A204.1 (cell line): ENCODE measurements around the gene MED15.
"Not testable (repeated sequence)": the region's sequence is repeated elsewhere in the genome, so short reads cannot be mapped to it uniquely, and the experiment has no call there.

ENCODE experiments used
- FAIRE-seq: peaks from 2 replicates; lab custom pipeline; 2012; peaks lifted over from hg19 to GRCh38; lab: Jason Lieb, UNC

Gene MED15

DNA sequence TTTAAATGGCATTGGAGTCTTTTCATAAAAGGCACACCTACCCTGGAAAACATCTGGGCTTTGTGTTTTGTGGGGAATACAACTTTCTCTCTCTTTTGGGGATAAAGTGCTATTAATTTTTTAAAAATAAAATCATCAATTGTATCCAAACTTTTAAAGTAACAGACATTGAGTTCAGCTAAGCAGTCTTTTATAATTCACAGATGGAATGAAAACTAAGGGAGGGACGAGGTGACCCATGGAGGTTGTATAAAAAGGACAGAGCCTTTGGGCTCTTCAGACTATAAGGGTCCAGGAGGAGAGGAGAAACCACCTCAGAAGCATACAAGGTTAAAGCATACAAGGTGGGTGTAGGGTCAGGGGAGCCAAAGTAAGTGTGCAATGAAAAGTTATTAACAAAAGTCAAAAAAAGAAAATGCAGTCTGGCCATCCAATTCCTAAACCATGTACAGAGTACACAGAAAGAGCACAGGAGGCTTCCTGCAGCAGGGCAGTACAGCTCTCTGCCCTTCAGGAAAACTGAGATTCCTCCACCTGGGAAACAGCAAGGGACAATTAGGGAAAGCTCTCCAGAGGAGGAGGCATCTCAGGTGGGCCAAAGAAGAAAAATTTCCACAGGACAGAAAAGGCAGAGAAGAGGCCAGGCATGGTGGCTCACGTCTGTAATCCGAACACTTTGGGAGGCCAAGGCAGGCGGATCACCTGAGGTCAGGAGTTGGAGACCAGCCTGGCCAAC lies 22.3 kb upstream of the MED15 start:
- no peak for FAIRE-seq

GRCh38 chr22:20486229-20486628 lies 21.2 kb upstream of the MED15 start:
- no peak for FAIRE-seq

DNA sequence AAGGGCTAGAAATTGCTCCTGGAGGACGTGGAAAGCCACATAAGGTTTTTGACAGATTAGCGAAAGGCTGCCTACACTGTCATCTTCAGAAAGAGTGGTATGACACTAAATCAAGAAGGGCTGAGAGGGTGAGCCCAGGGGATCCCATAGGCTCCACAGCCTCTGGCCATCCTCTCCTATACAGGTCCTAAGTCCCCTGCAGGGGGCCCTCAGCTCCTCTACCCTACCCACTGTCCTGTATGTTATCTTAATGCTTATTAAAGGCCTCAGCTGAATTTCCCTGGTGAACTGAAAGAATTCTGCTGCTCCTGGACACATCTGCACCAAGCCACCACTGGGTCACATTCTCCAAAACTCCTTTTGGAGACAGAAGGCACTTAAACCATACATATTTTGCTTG lies 19.7 kb upstream of the MED15 start:
- no peak for FAIRE-seq

DNA sequence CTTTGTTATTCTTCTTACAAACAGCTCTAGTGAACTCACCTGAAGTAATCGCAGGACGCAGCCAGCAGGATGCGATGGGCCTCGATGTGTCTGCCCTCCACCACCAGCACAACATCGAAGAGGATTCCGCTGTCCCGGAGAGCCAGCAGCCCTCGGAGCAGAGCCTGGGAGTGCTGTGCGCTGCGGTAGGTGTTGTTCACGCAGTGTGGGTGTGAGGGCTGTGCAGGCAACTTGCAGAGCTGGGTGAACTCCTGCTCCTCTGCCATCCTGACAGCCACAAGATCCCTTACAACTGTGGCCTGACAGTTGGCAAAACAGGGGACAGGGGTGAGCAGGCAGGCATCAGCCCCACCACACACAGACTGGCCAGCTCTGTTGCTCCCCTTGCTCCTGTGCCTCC lies 18.5 kb upstream of the MED15 start:
- FAIRE-seq, result no peak

DNA sequence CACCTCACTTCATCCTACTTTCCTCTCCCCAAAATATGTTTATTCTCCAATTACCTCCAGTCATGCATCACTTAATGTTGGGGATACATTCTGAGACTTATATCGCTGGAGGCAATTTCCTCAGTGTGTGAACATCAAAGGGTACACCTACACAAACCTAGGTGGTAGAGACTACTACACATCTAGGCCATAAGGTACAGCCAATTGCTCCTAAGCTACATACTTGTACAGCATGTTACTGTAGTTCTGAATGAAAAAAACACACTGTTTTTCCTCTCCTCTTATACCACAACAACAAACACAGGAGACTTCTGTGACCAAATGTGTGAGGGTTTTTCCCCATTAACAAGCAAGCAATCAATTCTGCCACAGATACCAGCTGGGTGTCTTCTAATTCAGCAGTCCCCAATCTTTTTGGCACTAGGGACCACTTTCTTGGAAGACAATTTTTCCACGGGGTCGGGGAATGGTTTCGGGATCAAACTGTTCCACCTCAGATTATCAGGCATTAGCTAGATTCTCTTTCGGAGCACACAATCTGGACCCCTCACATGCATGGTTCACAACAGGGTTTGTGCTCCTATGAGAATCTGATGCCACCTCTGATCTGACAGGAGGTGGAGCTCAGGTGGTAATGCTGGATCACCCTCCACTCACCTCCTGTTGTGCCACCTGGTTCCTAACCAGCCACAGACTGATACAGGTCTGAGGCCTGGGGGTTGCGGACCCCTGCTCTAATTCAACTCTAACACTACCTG lies 17.0 kb upstream of the MED15 start:
- FAIRE-seq, result no peak

GRCh38 chr22:20490941-20491307 lies 16.5 kb upstream of the MED15 start:
- no peak for FAIRE-seq

GRCh38 chr22:20491346-20491745 lies 16.1 kb upstream of the MED15 start:
- FAIRE-seq, result no peak

DNA sequence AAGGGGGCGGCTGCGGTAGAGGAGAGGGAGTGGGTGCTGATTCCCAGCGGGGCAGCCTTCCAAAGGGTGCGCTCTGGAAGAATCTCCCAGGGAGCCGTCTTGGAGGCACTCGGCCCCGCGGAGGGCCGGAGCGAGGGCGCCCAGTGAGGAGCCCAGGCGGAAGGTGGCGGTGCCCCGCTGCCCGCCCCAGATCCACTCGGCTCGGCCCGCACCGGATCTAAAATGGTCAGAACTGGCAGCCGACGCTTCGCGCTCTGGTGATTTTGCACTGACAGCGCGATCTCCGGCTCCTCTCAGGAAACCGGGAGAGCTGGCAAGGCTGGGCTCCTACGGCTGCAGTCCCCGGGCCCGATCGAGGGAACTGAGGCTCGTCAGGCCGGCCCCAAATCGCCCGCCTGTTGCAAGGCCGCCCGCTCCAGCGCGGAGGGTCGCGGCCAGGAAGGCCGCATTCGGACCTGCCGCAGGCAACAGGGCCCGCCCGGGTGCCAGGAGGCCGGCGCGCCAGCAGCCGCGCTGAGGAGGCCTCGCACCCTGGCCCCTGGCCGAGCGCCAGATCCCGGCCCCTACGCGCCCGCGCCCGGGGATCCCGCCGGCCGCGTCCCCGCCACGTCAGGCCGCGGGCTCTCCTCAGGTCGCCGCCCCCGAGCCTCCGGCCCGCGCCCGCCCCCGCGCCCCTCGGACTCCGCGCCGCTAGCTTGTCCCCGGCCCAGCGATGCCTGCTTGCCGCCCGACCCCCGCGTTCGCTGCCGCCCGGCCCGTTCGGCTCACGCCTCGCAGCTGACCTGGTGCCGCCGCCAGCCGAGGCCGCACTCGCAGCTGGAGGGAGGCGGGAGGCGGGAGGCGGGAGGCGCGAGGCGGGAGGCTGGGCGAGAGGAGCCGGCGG lies 12.2 kb upstream of the MED15 start, which contains the start of gene KLHL22:
Gene KLHL22, minus strand, starts transcription at position 818 of the 883 bp plus-strand sequence. CDS start 6,584 bp downstream, outside the sequence.
- no peak for FAIRE-seq

GRCh38 chr22:20495861-20496681 lies 11.3 kb upstream of the MED15 start:
- no peak for FAIRE-seq

GRCh38 chr22:20497426-20497825 lies 10.0 kb upstream of the MED15 start:
- no peak for FAIRE-seq

DNA sequence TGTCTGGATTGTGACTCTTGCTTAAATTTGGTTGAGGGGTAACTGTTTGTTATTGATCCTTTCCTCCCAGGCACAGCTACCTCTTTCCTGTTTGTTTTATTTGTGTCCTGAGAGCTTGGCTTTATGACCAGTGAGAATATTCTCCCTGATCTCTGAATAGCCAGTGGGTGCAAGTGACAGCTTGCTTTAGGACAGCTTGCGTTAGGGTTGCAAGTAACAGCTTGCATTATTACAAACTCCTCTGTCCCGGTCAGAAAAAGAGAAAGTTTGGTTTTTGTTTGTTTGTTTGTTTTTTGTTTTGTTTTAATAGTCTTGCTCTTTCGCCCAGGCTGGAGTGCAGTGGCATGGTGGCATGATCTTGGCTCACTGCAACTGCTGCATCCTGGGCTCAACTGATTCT lies 8.5 kb upstream of the MED15 start:
- FAIRE-seq, result no peak

DNA sequence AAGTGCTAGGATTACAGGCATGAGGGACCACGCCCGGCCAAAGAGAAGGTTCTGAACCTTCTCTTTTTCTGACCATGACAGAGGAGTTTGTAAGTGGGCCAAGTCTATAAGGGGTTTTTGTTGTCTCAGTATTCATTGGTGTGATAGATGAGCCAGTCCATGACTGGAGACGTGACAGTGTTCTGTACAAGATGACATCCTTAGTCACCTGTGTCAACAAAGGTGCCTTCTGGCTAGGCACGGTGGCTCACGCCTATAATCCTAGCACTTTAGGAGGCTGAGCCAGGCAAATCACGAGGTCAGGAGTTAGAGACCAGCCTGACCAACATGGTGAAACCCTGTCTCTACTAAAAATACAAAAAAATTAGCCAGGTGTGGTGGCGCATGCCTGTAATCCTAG lies 7.6 kb upstream of the MED15 start:
- FAIRE-seq, result no peak

DNA sequence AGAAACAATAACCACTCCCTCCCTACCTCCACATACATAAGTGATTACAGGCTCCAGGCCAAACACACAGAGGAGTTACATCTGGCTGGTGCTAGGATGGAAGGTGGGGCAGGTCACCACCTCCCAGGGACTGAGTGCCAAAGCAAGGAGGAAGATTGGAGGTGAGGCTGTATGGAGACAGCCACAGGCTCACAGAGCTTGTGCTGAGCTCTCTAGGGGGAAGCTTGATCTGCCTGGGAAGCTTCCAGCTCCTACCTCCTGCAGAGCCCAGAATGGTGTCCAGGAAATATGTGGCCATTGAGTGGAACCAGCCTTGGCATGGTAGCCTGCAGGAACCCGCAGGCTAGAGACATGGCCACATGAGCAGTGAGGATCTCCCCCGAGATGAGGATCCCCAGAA lies 3.6 kb upstream of the MED15 start:
- FAIRE-seq, result no peak

DNA sequence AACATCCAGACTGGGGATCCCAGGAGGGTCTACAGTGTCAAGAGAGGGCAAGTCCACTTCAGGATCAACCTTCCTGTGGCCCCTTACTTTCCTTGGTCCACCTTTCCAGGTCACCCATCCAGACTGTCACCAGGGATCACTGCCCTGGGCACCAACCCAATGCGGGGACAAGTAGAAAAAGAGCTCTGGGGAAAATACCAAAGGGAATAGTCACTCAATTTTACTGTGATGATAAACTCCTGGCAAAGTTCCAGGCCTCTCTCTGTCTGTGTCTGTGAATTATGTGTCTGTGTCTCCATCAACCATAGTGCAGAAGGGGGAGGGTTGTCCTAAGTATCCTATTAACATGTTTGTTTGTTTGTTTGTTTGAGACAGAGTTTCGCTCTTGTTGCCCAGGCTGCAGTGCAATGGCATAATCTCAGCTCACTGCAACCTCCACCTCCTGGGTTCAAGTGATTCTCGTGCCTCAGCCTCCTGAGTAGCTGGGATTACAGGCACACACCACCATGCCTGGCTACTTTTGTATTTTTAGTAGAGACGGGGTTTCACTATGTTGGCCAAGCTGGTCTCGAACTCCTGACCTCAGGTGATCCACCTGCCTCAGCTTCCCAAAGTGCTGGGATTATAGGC lies 3.0 kb upstream of the MED15 start:
- not testable (repeated sequence) for FAIRE-seq

DNA sequence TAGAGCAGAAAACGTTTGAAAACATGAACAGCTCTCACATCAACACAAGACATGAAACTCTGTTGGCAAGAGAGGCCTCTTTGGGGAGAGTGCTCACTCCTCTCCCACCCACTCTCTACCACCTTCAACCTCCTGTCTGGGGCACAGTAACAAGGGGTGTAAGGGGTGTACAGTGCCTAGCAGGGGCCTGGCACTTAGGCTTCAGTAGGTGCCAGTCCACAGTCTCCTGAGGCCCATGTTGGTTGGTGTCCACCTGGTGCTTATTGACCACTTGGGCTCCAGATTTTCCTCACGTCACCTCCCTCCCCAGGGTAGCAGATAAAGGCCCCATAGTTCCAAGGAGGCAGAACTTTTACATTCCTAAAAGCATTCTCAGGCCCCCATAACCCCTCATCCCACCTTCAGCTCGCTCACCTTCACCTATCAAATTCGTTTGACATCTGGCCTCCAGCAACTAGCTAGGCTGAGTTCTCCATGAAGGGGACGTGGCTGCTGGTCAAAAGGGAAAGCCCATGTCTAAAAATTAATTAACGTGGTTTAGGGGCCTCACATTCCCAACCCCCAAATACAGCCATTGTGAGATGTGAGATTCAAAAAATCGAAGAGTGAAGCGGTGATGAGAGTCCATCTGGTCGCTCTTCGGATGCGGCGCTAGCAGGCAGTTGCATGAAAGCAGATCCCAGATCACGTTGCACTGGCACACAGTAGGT lies 712 bp upstream of the MED15 start:
- FAIRE-seq, result no peak

DNA sequence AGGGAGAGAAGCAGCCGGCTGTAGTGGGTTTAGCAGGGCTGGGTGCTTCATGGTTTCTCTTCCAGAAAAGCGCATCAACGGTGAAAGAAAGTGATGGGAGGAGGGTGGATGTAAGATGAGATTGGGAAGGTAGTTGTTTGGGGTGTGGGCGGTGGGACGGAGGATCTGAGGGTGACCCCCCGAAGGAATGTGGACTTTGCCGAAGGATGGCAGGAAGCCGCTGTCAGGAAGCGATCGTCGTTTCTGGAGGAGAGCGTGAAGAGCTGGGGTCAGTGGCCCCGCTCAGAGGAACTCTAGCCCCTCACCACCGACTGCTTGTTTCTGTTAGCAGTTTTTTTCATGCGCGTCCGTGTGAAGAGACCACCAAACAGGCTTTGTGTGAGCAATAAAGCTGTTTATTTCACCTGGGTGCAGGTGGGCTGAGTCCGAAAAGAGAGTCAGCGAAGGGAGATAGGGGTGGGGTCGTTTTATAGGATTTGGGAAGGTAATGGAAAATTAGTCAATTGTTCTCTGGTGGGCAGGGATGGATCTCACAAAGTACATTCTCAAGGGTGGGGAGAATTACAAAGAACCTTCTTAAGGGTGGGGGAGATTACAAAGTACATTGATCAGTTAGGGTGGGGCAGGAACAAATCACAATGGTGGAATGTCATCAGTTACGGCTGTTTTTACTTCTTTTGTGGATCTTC lies 801 bp downstream of the MED15 start:
- not testable (repeated sequence) for FAIRE-seq

DNA sequence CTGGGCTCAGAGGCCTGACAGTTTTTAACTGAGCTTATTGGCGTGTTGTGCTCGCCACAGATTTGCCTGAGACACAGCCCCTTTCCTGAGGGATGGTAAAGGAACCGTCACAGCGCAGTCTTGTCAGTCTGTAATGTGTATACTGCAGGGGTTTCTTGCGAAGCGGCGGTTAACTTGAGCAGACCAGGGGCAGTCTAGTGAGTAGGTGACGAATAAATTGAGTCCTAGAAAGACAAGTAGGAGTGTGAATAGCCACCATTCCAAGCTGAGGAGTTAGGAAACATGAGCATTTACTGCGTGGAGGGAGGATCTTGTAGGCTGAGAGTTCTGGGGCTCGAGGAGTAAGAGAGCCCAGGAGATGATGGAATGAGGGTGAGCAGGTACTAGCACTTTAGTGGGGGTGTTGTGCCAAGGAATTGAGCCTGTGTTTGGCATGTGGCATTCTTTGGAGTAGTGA lies 1.4 kb downstream of the MED15 start:
- no peak for FAIRE-seq

DNA sequence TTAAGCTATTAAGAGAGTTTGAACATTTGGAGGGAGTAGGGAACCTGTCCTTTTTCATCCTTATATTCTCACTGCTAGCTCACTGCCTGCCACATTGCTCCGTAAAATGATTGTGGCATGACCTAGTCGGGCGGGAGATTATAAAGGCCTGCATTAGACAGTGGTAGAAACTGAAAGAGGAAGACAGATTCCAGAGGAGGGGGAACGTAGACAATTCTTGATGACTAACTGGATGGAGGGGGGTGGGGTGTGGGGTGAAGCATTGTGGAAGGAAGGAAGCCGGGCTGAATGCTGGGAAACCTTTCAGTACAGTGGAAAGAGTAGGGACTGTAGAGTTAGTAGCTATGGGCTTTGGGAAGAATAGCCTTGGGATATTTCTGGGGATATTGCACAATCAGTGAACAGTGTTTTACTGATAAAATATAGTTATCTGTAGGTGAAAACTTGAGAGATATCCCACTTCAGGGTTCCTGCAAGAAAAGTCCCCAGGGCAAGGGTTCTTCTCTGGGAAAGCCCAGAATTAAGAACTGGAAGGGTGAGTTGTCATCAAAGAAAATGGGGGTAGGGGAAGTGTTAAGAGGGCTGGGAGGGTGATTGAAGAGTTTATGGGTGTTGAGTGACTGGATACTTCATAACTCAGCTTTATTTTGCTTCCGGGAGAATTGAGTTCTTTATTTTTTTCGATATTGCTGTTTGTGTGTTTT lies 2.1 kb downstream of the MED15 start:
- no peak for FAIRE-seq

- no peak for FAIRE-seq
Measured at GRCh38 chr22:20510811-20511577, 3.6 kb downstream of the MED15 start.
